Panc1 (cell line): ENCODE measurements around the gene ATP13A2. TPM values are rescaled to one million over a fixed set of nuclear protein-coding genes. Genes with fewer than 3 reads are reported as not detected.

Source experiments
- ATAC-seq: fragments of 200-7000 bp; cut with Tn5 transposase; 2 replicates; pipeline ENCODE4 v1.9.1; 2020; ENCODE audit warnings: mild to moderate bottlenecking, moderate library complexity
- BruUV-seq: library from RNA; stranded (reverse); fragments of 400-500 nt; replicated peaks from 2 replicates; lab custom pipeline; 2021; lab: Mats Ljungman, UMichigan
- CTCF ChIA-PET: fragments of 300-600 bp; sonication (Branson Sonifier 250); formaldehyde crosslinking; loops from one replicate; lab custom pipeline; 2022; ENCODE audit warnings: antibody characterized with exemption; lab: Charles Lee
- POLR2A ChIA-PET: fragments of 300-600 bp; sonication (Branson Sonifier 250); formaldehyde crosslinking; loops from one replicate; lab custom pipeline; 2022; ENCODE audit warnings: antibody characterized with exemption; lab: Charles Lee
- DNase-seq: peaks from one replicate; pipeline ENCODE4 v3.0.0-alpha.2; 2010; ENCODE audit warnings: low read depth, low spot score
- H3K27ac ChIP-seq: 2 replicates; pipeline ENCODE4 v1.5.1; 2011; ENCODE audit warnings: mild to moderate bottlenecking, low read length, inconsistent platforms
- H3K27me3 ChIP-seq: fragments of 200-500 bp; sonication (Bioruptor generic); 2 replicates; pipeline ENCODE4 v1.6.0; 2014; ENCODE audit warnings: low read length, inconsistent platforms; ENCODE audit not compliant: control insufficient read depth, insufficient read depth
- H3K36me3 ChIP-seq: fragments of 200-500 bp; sonication (Bioruptor generic); 2 replicates; pipeline ENCODE4 v1.5.1; 2014; ENCODE audit warnings: inconsistent platforms, mild to moderate bottlenecking, low read length, moderate library complexity; ENCODE audit not compliant: control insufficient read depth, insufficient read depth
- H3K4me1 ChIP-seq: 2 replicates; pipeline ENCODE4 v1.5.1; 2011; ENCODE audit warnings: inconsistent platforms, mild to moderate bottlenecking, low read length, moderate library complexity; ENCODE audit not compliant: control insufficient read depth, insufficient read depth
- H3K4me3 ChIP-seq, 2 experiments: 2 replicates each; pipeline ENCODE4 v1.5.1; 2011 to 2012; ENCODE audit warnings: low read depth in 2 of 2, low read length in 2 of 2, mild to moderate bottlenecking in 2 of 2, inconsistent platforms in 1 of 2, moderate library complexity in 1 of 2
- H3K9me3 ChIP-seq: fragments of 200-500 bp; sonication (Bioruptor generic); 2 replicates; pipeline ENCODE4 v1.5.1; 2014; ENCODE audit warnings: low read depth, mild to moderate bottlenecking, inconsistent platforms, low read length, moderate library complexity; ENCODE audit not compliant: control insufficient read depth, insufficient read depth
- CTCF ChIP-seq: fragments of 450-650 bp; IDR thresholded peaks from 2 replicates; pipeline ENCODE4 v1.5.1; 2017; ENCODE audit warnings: mild to moderate bottlenecking
- POLR2AphosphoS5 ChIP-seq: IDR thresholded peaks from 2 replicates; pipeline ENCODE4 v1.6.1; 2012; ENCODE audit warnings: mild to moderate bottlenecking, low read depth, low read length, moderate library complexity
- SIN3A ChIP-seq: IDR thresholded peaks from 2 replicates; pipeline ENCODE4 v1.6.1; 2012; ENCODE audit warnings: low read depth, mild to moderate bottlenecking, low read length, moderate library complexity, borderline replicate concordance; ENCODE audit not compliant: insufficient read depth
- TCF7L2 ChIP-seq: IDR thresholded peaks from 2 replicates; pipeline ENCODE4 v1.6.1; 2011; ENCODE audit warnings: mild to moderate bottlenecking, low read depth, low read length, inconsistent platforms
- in situ Hi-C: cut with HindIII; loops from 2 replicates; pipeline ENCODE4 v1.10.0; 2016; ENCODE audit warnings: low sequenced_read_pairs, low pct_unique_long_range_greater_than_20kb
- intact Hi-C: fragments of 100-400 bp; cut with micrococcal nuclease; formaldehyde crosslinking; loops from one replicate; pipeline ENCODE4 v1.10.0; 2022; ENCODE audit not compliant: unreplicated experiment
- total RNA-seq: library from RNA; stranded (reverse); gene quantifications from one replicate; pipeline ENCODE4 v1.2.1, GENCODE V29; 2021; ENCODE audit not compliant: unreplicated experiment
- TF ChIP-seq, protein P1 (sequence below), 2 experiments: IDR thresholded peaks; 2 replicates each; pipeline ENCODE4 v1.6.1; 2011 to 2012; ENCODE audit warnings: low read depth in 2 of 2, control low read depth in 1 of 2, low read length in 1 of 2, mild to moderate bottlenecking in 1 of 2, moderate library complexity in 1 of 2; ENCODE audit not compliant: insufficient read depth in 1 of 2

The ATP13A2 gene
- total RNA-seq, 1 experiment from 2014 or later: 49.9 TPM

- intact Hi-C loops: no loop called here
- in situ Hi-C loops: no loop called here
- no TSS peak for BruUV-seq
- no peaks in the 10 kb centered on the region; the same call in 1 of the 2 replicates for H3K4me1 ChIP-seq
- ATAC-seq (peak; percentile 7; the same call in 1 of the 2 replicates), DNase-seq (no peak)
- TF ChIP-seq TCF7L2: no peak
- TF ChIP-seq CTCF: no peak
- TF ChIP-seq, protein P1, sequence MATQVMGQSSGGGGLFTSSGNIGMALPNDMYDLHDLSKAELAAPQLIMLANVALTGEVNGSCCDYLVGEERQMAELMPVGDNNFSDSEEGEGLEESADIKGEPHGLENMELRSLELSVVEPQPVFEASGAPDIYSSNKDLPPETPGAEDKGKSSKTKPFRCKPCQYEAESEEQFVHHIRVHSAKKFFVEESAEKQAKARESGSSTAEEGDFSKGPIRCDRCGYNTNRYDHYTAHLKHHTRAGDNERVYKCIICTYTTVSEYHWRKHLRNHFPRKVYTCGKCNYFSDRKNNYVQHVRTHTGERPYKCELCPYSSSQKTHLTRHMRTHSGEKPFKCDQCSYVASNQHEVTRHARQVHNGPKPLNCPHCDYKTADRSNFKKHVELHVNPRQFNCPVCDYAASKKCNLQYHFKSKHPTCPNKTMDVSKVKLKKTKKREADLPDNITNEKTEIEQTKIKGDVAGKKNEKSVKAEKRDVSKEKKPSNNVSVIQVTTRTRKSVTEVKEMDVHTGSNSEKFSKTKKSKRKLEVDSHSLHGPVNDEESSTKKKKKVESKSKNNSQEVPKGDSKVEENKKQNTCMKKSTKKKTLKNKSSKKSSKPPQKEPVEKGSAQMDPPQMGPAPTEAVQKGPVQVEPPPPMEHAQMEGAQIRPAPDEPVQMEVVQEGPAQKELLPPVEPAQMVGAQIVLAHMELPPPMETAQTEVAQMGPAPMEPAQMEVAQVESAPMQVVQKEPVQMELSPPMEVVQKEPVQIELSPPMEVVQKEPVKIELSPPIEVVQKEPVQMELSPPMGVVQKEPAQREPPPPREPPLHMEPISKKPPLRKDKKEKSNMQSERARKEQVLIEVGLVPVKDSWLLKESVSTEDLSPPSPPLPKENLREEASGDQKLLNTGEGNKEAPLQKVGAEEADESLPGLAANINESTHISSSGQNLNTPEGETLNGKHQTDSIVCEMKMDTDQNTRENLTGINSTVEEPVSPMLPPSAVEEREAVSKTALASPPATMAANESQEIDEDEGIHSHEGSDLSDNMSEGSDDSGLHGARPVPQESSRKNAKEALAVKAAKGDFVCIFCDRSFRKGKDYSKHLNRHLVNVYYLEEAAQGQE (IDR thresholded peaks at IDR 0.05; ENCODE audit: insufficient read depth in 1 of 2, low read depth in 2 of 2, low read length in 1 of 2): no peak
- no peak for TF ChIP-seq POLR2AphosphoS5
- TF ChIP-seq SIN3A: no peak
- CTCF ChIA-PET: interaction anchor here (0.6 kb wide), 3 partner anchors 35 to 1733 kb away, joined by 3 to 9 read pairs (median 5); no protein-coding TSS in a partner anchor
- no peak overlapping the region for H3K27ac ChIP-seq
- POLR2A ChIA-PET: no interaction called here
- no peaks in the 10 kb centered on the region for H3K36me3 ChIP-seq
- no peaks in the 10 kb centered on the region for H3K9me3 ChIP-seq
- H3K4me3 ChIP-seq: no peak overlapping the region
- H3K27me3 ChIP-seq: no peaks in the 10 kb centered on the region
Measured at GRCh38 chr1:16986560-16986959, 25.2 kb downstream of the ATP13A2 start.

DNA sequence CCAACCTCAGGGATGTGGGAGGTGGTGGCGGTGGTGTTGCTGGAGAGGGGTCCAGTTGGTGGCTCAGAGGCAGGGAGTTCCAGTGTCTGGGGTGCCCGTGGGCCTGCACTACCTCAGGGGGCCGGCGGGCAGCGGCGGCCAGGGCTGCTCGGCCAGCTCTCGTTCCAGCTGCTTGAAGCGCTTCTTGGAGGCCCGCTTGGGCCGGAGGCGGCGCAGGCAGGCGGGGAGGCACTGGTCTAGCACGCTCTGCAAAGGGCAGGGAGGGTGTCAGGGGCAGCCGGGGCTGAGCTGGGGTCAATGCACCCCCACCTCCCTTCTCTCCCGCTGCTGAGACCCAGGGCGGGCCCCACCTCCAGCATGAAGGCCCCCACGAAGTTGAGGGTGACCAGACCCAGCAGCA, 25.6 kb downstream of the ATP13A2 start:
- H3K4me1 ChIP-seq: peaks cover 2% of the 10 kb centered on the region; the same call in 1 of the 2 replicates
- H3K27me3 ChIP-seq: no peaks in the 10 kb centered on the region
- DNase-seq (no peak), ATAC-seq (no peak)
- TF ChIP-seq POLR2AphosphoS5 (no peak), TCF7L2 (no peak), SIN3A (no peak), CTCF (no peak)
- TF ChIP-seq, protein P1 (IDR thresholded peaks at IDR 0.05; ENCODE audit: insufficient read depth in 1 of 2, low read depth in 2 of 2, low read length in 1 of 2): no peak
- no peaks in the 10 kb centered on the region for H3K36me3 ChIP-seq
- CTCF ChIA-PET: interaction anchor here (0.6 kb wide), 2 partner anchors 10 to 35 kb away, joined by 3 to 5 read pairs; no protein-coding TSS in a partner anchor
- no peaks in the 10 kb centered on the region for H3K9me3 ChIP-seq
- H3K4me3 ChIP-seq: no peak overlapping the region
- intact Hi-C loops: no loop called here
- in situ Hi-C loops: no loop called here
- POLR2A ChIA-PET: interaction anchor here (0.6 kb wide), 2 partner anchors 25 to 111 kb away, joined by 4 to 6 read pairs; no protein-coding TSS in a partner anchor
- no peak overlapping the region for H3K27ac ChIP-seq
- TSS peak; percentile 83 for BruUV-seq
